Skeletal muscle satellite cell (primary cell): ENCODE data around the gene ZNF519.

Source experiments
- H3K27me3 ChIP-seq: 2 replicates; pipeline ENCODE4 v1.7.0; 2013; ENCODE audit warnings: low read length; ENCODE audit not compliant: control insufficient read depth, insufficient read depth
- H3K36me3 ChIP-seq: 2 replicates; pipeline ENCODE4 v1.7.0; 2013; ENCODE audit warnings: mild to moderate bottlenecking, control low read depth, low read length; ENCODE audit not compliant: insufficient read depth
- H3K4me1 ChIP-seq: 2 replicates; pipeline ENCODE4 v1.7.0; 2013; ENCODE audit warnings: low read length; ENCODE audit not compliant: control insufficient read depth, insufficient read depth
- H3K4me2 ChIP-seq: 2 replicates; pipeline ENCODE4 v1.7.0; 2013; ENCODE audit warnings: mild to moderate bottlenecking, low read length
- H3K4me3 ChIP-seq: 2 replicates; pipeline ENCODE4 v1.7.0; 2013; ENCODE audit warnings: low read length
- H3K9ac ChIP-seq: 2 replicates; pipeline ENCODE4 v1.7.0; 2013; ENCODE audit warnings: mild to moderate bottlenecking, low read depth, low read length, moderate library complexity
- H3K9me3 ChIP-seq: replicated peaks from 2 replicates; pipeline ENCODE4 v1.7.0; 2013; ENCODE audit warnings: mild to moderate bottlenecking, control low read depth, low read length

ZNF519 gene

DNA sequence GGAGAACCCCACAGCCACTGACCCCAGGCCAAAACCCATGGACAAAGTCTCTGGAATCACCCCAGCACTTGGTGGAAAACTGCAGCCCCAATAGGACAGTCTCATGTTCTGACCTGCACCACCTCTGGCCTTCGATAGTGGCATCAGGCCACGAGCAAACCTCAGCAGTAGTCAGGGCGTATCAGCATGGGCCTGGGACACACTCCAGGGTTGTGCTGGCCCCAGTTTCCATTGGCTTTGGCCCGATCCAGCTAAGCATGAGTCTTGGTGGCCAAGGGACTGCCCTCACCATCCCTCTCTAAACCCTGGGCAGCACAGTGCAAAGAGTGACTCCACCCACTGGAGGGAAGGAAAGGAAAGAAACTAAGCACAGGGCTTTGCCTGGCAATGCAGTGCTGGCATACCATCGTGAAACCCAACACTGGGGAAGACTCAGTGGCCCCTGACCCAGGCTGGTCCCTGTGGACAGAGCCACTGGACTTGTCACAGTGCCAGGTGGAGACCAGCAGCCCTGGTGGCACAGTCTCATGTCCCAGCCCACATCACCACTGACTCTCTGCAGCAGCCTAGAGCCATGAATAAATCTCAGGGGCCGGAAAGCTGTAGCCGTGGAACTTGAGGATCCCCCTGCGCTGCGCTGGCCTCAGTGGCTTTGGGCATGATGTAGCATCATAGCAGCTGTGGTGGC, 46.3 kb downstream of the ZNF519 start:
- no peaks in the 10 kb centered on the region for H3K36me3 ChIP-seq
- no peaks in the 10 kb centered on the region for H3K4me1 ChIP-seq
- H3K4me3 ChIP-seq: no peak overlapping the region
- H3K9ac ChIP-seq: no peak overlapping the region
- no peak overlapping the region for H3K4me2 ChIP-seq
- no peaks in the 10 kb centered on the region for H3K9me3 ChIP-seq
- H3K27me3 ChIP-seq: no peaks in the 10 kb centered on the region

GRCh38 chr18:14075196-14075595, 57.0 kb downstream of the ZNF519 start:
- Histone ChIP-seq H3K9ac (no peak overlapping the region), H3K4me1 (no peaks in the 10 kb centered on the region), H3K36me3 (no peaks in the 10 kb centered on the region), H3K9me3 (no peaks in the 10 kb centered on the region), H3K4me3 (no peak overlapping the region), H3K4me2 (no peak overlapping the region), H3K27me3 (no peaks in the 10 kb centered on the region)

DNA sequence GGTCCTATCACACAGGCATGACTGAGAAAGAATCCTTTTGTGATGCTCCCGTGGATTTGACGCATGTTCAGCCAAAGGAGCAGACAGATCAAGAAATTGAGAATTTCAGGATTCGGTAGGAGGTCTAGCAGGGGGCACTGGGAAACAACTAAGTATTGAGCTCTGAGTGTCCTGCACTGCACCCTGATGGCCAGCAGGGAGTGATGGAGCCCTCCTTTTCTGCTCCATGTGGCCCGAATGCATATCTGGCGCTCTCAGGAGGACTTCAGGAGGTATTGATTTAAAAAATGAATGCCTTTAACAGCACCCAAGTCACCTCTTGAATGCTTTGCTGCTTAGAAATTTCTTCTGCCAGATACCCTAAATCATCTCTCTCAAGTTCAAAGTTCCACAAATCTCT, 58.0 kb downstream of the ZNF519 start:
- no peaks in the 10 kb centered on the region for H3K27me3 ChIP-seq
- H3K9ac ChIP-seq: no peak overlapping the region
- no peak overlapping the region for H3K4me3 ChIP-seq
- H3K9me3 ChIP-seq: no peaks in the 10 kb centered on the region
- H3K4me1 ChIP-seq: no peaks in the 10 kb centered on the region
- H3K4me2 ChIP-seq: no peak overlapping the region
- no peaks in the 10 kb centered on the region for H3K36me3 ChIP-seq

DNA sequence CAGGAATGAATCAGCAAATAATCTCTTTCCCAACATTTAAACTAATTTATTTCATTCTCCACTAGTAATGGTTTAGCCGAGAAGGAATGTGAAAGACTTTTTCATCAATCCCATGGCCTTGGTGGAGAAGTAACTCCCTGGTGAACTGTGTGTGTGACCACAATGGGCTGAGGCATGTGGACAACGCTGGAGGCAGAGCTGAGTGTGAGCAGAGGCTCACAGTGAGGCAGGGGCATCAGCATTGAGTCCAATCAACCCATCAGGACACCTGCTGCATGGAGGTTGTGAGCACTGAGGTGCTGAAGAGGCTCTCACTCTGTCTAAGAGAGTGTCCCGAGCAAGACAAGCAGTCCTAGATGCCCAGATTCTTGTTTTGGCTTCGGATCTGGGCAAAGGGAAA, 78.6 kb downstream of the ZNF519 start:
- no peaks in the 10 kb centered on the region for H3K4me1 ChIP-seq
- no peak overlapping the region for H3K4me2 ChIP-seq
- no peaks in the 10 kb centered on the region for H3K36me3 ChIP-seq
- peaks cover 2% of the 10 kb centered on the region for H3K9me3 ChIP-seq
- no peak overlapping the region for H3K4me3 ChIP-seq
- H3K27me3 ChIP-seq: no peaks in the 10 kb centered on the region
- no peak overlapping the region for H3K9ac ChIP-seq
